WI38 (cell line): ENCODE data around the gene TCEA2.

ENCODE experiments used
- H3K4me3 ChIP-seq: 2 replicates; pipeline ENCODE4 v1.5.1; 2011; ENCODE audit warnings: low read depth, mild to moderate bottlenecking, control low read depth, low read length
- TF ChIP-seq, protein P1 (sequence below): IDR thresholded peaks from 2 replicates; pipeline ENCODE4 v1.5.1; 2012; ENCODE audit warnings: low read depth, mild to moderate bottlenecking, control low read depth, low read length

The TCEA2 gene

GRCh38 chr20:64119681-64120341 is 56.8 kb downstream of the TCEA2 start:
- TF ChIP-seq, protein P1, sequence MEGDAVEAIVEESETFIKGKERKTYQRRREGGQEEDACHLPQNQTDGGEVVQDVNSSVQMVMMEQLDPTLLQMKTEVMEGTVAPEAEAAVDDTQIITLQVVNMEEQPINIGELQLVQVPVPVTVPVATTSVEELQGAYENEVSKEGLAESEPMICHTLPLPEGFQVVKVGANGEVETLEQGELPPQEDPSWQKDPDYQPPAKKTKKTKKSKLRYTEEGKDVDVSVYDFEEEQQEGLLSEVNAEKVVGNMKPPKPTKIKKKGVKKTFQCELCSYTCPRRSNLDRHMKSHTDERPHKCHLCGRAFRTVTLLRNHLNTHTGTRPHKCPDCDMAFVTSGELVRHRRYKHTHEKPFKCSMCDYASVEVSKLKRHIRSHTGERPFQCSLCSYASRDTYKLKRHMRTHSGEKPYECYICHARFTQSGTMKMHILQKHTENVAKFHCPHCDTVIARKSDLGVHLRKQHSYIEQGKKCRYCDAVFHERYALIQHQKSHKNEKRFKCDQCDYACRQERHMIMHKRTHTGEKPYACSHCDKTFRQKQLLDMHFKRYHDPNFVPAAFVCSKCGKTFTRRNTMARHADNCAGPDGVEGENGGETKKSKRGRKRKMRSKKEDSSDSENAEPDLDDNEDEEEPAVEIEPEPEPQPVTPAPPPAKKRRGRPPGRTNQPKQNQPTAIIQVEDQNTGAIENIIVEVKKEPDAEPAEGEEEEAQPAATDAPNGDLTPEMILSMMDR, result no peak
- no peak overlapping the region for H3K4me3 ChIP-seq

DNA sequence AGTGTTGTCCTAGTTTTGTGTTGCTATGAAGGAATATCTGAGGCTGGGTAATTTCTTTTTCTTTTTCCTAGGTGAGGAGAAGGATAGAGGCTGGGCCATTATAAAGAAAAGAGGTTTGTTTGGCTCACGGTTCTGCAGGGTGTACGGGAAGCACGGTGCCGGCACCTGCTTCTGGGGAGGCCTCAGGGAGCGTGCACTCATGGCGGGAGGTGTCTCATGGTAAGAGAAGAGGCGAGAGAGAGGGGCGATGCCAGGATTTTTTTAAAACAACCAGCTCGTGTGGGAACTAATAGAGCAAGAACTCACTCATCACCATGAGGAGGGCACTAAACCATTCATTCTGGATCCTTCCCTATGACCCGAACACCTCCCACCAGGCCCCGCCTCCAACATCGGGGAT is 58.6 kb downstream of the TCEA2 start:
- no peak overlapping the region for H3K4me3 ChIP-seq
- TF ChIP-seq, protein P1, result no peak
